Measurements from ENCODE around the gene HS6ST3.

DNA sequence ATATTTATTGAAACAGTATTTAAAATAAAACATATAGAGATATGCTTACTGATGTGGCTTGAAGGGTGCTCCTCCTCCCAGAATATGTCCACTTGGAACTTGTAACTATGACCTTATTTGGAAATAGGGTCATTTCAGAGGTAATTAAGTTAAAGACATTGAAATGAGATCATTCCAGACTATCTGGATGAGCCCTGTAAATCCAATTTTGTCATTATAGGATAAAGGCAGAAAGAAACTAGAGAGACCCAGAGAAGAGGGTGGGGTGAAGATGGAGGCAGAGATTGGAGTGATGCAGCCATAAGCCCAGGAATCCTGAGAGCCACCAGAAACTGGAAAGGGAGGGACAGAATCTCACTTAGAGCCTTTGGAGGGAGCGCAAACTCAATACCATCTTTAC is 661.2 kb downstream of the HS6ST3 start:
- TF ChIP-seq, protein P1, sequence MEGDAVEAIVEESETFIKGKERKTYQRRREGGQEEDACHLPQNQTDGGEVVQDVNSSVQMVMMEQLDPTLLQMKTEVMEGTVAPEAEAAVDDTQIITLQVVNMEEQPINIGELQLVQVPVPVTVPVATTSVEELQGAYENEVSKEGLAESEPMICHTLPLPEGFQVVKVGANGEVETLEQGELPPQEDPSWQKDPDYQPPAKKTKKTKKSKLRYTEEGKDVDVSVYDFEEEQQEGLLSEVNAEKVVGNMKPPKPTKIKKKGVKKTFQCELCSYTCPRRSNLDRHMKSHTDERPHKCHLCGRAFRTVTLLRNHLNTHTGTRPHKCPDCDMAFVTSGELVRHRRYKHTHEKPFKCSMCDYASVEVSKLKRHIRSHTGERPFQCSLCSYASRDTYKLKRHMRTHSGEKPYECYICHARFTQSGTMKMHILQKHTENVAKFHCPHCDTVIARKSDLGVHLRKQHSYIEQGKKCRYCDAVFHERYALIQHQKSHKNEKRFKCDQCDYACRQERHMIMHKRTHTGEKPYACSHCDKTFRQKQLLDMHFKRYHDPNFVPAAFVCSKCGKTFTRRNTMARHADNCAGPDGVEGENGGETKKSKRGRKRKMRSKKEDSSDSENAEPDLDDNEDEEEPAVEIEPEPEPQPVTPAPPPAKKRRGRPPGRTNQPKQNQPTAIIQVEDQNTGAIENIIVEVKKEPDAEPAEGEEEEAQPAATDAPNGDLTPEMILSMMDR (IDR thresholded peaks at IDR 0.05): no peak
- TF ChIP-seq POLR2A (IDR thresholded peaks at IDR 0.05) (no peak), POLR2AphosphoS5 (IDR thresholded peaks at IDR 0.05) (no peak)
